OCI-LY7 (cell line): ENCODE measurements around the gene MACF1. TPM values are rescaled to one million over a fixed set of nuclear protein-coding genes. Genes with fewer than 3 reads are reported as not detected.

ENCODE experiments used
- BruUV-seq: library from RNA; stranded (reverse); fragments of 400-500 nt; replicated peaks from 2 replicates; lab custom pipeline; 2021; lab: Mats Ljungman, UMichigan
- CTCF ChIA-PET: fragments of 300-600 bp; sonication (Branson Sonifier 250); formaldehyde crosslinking; loops from one replicate; lab custom pipeline; 2022; ENCODE audit warnings: antibody characterized with exemption; ENCODE audit not compliant: unreplicated experiment; lab: Charles Lee
- POLR2A ChIA-PET: fragments of 300-600 bp; sonication (Branson Sonifier 250); formaldehyde crosslinking; loops from one replicate; lab custom pipeline; 2022; ENCODE audit warnings: antibody characterized with exemption; lab: Charles Lee
- DNase-seq: peaks from one replicate; pipeline ENCODE4 v3.0.0-alpha.2; 2015; ENCODE audit warnings: low spot score
- H2AFZ ChIP-seq: fragments of 200-600 bp; sonication (generic), shearing (Covaris generic); 2 replicates; pipeline ENCODE4 v1.6.1; 2014; ENCODE audit warnings: mild to moderate bottlenecking, antibody characterized with exemption, low read length, moderate library complexity
- H3K27ac ChIP-seq: fragments of 200-600 bp; sonication (generic); 2 replicates; pipeline ENCODE4 v1.5.1; 2014; ENCODE audit warnings: mixed run types, low read depth, mild to moderate bottlenecking, moderate library complexity, low read length, inconsistent platforms; ENCODE audit not compliant: poor library complexity, severe bottlenecking
- H3K36me3 ChIP-seq: fragments of 200-600 bp; sonication (generic); 2 replicates; pipeline ENCODE4 v1.6.1; 2014; ENCODE audit warnings: mild to moderate bottlenecking, antibody characterized with exemption, low read length, moderate library complexity, mixed read lengths; ENCODE audit not compliant: insufficient read depth
- H3K4me1 ChIP-seq: fragments of 200-600 bp; sonication (generic); 2 replicates; pipeline ENCODE4 v1.5.1; 2014; ENCODE audit warnings: mild to moderate bottlenecking, low read length; ENCODE audit not compliant: insufficient read depth, poor library complexity, severe bottlenecking
- H3K4me2 ChIP-seq: fragments of 200-600 bp; sonication (generic); 2 replicates; pipeline ENCODE4 v1.6.1; 2014; ENCODE audit warnings: mild to moderate bottlenecking, low read length
- H3K4me3 ChIP-seq: fragments of 200-600 bp; sonication (generic); 2 replicates; pipeline ENCODE4 v1.5.1; 2014; ENCODE audit warnings: mild to moderate bottlenecking, low read depth, low read length; ENCODE audit not compliant: poor library complexity, severe bottlenecking
- H3K79me2 ChIP-seq: fragments of 200-600 bp; sonication (generic); 2 replicates; pipeline ENCODE4 v1.6.1; 2016; ENCODE audit warnings: low read depth, mild to moderate bottlenecking, low read length, moderate library complexity, mixed read lengths; ENCODE audit not compliant: insufficient read depth
- H3K9me2 ChIP-seq: fragments of 200-600 bp; sonication (generic); 2 replicates; pipeline ENCODE4 v1.6.1; 2016; ENCODE audit warnings: mild to moderate bottlenecking, low read length, mixed read lengths; ENCODE audit not compliant: insufficient read depth
- H3K9me3 ChIP-seq: fragments of 200-600 bp; sonication (generic); 2 replicates; pipeline ENCODE4 v1.6.1; 2014; ENCODE audit warnings: mild to moderate bottlenecking, mixed run types, low read length, mixed read lengths
- H4K20me1 ChIP-seq: fragments of 200-600 bp; sonication (generic); 2 replicates; pipeline ENCODE4 v1.6.1; 2014; ENCODE audit warnings: mild to moderate bottlenecking, antibody characterized with exemption, low read length, moderate library complexity, mixed read lengths; ENCODE audit not compliant: insufficient read depth
- EZH2phosphoT487 ChIP-seq: fragments of 200-600 bp; sonication (generic); IDR thresholded peaks from 2 replicates; pipeline ENCODE4 v1.6.1; 2018; ENCODE audit warnings: low read depth, borderline replicate concordance, mild to moderate bottlenecking, mixed run types, antibody characterized with exemption, low read length, moderate library complexity, mixed read lengths
- intact Hi-C: fragments of 100-400 bp; cut with micrococcal nuclease; formaldehyde crosslinking; loops from one replicate; pipeline ENCODE4 v1.10.0; 2022; ENCODE audit not compliant: unreplicated experiment
- total RNA-seq, 2 experiments: library from RNA; depleted of rRNA in 1 of 2; stranded (reverse); fragments of >200 nt in 1 of 2; shearing (Covaris generic) in 1 of 2; gene quantifications; 2 replicates each; pipeline ENCODE4 v1.2.3, GENCODE V29; 2014 to 2022
- TF ChIP-seq, protein P1 (sequence below): fragments of 200-600 bp; sonication (generic); conservative IDR thresholded peaks from 2 replicates; pipeline ENCODE4 v1.5.1; 2014; ENCODE audit warnings: mild to moderate bottlenecking, antibody characterized with exemption, low read length, moderate library complexity, mixed read lengths

The MACF1 gene
- total RNA-seq, 2 experiments from 2014 or later: 211 to 220 TPM

DNA sequence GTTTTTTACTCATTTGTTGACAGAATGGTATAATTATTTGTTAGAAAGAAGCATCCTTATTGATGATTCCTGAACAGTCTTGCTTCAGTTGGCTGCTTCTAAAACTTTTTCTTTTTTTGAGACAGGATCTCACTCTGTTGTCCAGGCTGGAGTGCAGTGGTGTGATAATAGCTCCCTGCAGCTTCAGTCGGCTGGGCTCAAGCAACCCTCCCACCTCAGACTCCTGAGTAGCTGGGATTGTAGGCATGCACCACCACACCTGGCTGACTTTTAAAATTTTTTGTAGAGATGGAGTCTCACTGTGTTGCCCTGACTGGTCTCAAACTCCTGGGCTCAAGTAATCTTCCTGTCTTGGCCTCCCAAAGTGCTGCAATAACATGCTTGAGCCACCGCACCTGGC, 38.8 kb downstream of the MACF1 start:
- BruUV-seq: no TSS peak
- H3K79me2 ChIP-seq: peaks cover 48% of the 10 kb centered on the region; the same call in 1 of the 2 replicates
- POLR2A ChIA-PET: no interaction called here
- TF ChIP-seq, protein P1, sequence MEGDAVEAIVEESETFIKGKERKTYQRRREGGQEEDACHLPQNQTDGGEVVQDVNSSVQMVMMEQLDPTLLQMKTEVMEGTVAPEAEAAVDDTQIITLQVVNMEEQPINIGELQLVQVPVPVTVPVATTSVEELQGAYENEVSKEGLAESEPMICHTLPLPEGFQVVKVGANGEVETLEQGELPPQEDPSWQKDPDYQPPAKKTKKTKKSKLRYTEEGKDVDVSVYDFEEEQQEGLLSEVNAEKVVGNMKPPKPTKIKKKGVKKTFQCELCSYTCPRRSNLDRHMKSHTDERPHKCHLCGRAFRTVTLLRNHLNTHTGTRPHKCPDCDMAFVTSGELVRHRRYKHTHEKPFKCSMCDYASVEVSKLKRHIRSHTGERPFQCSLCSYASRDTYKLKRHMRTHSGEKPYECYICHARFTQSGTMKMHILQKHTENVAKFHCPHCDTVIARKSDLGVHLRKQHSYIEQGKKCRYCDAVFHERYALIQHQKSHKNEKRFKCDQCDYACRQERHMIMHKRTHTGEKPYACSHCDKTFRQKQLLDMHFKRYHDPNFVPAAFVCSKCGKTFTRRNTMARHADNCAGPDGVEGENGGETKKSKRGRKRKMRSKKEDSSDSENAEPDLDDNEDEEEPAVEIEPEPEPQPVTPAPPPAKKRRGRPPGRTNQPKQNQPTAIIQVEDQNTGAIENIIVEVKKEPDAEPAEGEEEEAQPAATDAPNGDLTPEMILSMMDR: no peak
- TF ChIP-seq EZH2phosphoT487: no peak
- intact Hi-C loops: no loop called here
- H2AFZ ChIP-seq: no peak overlapping the region
- H3K9me3 ChIP-seq: no peaks in the 10 kb centered on the region
- no peak overlapping the region for H3K27ac ChIP-seq
- peaks cover 13% of the 10 kb centered on the region for H3K4me1 ChIP-seq
- CTCF ChIA-PET: no interaction called here
- no peak overlapping the region for H3K4me2 ChIP-seq
- no peaks in the 10 kb centered on the region for H4K20me1 ChIP-seq
- no peak for DNase-seq
- no peaks in the 10 kb centered on the region for H3K9me2 ChIP-seq
- H3K4me3 ChIP-seq: no peak overlapping the region
- H3K36me3 ChIP-seq: peaks cover 83% of the 10 kb centered on the region

DNA sequence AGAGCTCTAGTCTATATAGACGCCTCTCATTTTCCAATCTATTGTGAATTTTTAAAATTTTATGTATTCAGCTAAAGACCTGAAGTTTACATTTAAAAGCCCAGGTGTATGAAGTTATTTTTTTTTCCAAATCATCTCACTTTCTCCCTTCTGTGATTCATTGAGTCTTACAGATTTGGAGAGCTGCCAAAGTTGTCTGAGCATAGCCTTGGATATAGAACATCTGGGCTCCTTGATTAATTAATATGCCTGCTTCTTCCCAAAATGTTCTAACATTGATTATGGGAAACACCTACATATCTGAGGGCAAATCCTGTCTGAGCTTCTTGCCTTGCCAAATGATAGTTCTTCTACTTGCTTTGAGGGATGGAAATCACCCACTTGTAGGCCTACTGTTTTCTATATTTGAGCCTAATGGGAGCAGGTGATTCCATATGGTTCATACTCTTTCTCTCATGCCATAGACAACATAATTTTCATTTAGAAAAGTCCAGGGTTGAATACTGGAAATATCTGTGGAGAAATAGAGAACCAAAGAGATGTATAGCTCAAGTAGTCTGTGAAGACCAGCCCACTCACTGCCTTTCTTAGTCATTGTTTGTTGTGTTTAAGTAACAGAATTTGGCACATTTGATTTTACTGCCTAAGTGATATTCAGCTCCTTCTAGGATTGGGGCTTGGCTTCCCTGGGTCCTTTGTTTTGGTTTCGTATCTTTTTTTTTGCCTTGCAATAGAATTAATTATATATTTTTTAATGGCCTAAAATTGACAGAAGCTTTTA, 46.2 kb downstream of the MACF1 start:
- Histone ChIP-seq H3K79me2 (peaks cover 38% of the 10 kb centered on the region; the same call in 1 of the 2 replicates), H3K27ac (no peak overlapping the region), H3K4me1 (no peaks in the 10 kb centered on the region), H3K36me3 (peaks cover 94% of the 10 kb centered on the region), H3K9me2 (no peaks in the 10 kb centered on the region), H2AFZ (no peak overlapping the region), H3K4me3 (no peak overlapping the region), H3K4me2 (no peak overlapping the region), H4K20me1 (no peaks in the 10 kb centered on the region), H3K9me3 (no peaks in the 10 kb centered on the region)
- intact Hi-C loops: no loop called here
- CTCF ChIA-PET: no interaction called here
- TF ChIP-seq, protein P1: no peak
- TF ChIP-seq EZH2phosphoT487: no peak
- no peak for DNase-seq
- no TSS peak for BruUV-seq
- POLR2A ChIA-PET: interaction anchor here (0.6 to 1.2 kb wide), 4 partner anchors 9 to 120 kb away, joined by 3 to 5 read pairs (median 4); no protein-coding TSS in a partner anchor

DNA sequence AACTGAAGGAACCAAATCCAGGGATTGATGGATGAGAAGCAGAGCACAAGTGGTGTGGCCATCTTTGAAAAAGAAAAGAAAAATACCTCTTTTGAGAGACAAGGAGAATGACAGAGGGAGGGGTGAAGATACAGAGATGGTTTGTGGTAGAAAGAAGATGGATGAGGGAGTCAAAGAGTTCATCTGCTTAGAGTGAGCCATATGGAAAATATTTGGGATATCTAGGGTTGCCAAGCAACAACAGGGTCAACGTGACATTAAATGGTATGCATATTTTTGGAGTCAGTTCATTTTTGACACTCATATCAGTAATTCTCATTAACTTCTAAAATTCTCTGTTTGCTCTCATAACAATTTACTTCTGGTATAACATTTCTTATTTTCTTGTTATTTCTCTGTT, 50.7 kb downstream of the MACF1 start:
- H3K9me3 ChIP-seq: no peaks in the 10 kb centered on the region
- ChIA-PET CTCF (no interaction called here), POLR2A (interaction anchor here (1.1 kb wide), 1 partner anchor 13 kb away, joined by 5 read pairs; no protein-coding TSS in a partner anchor)
- no peak overlapping the region for H2AFZ ChIP-seq
- peaks cover 10% of the 10 kb centered on the region for H3K4me1 ChIP-seq
- H3K9me2 ChIP-seq: no peaks in the 10 kb centered on the region
- H3K27ac ChIP-seq: no peak overlapping the region
- peaks cover 3% of the 10 kb centered on the region; the same call in 1 of the 2 replicates for H3K79me2 ChIP-seq
- no peak for DNase-seq
- intact Hi-C loops: no loop called here
- no peak overlapping the region for H3K4me2 ChIP-seq
- no TSS peak for BruUV-seq
- TF ChIP-seq, protein P1: no peak
- no peak for TF ChIP-seq EZH2phosphoT487
- peaks cover 98% of the 10 kb centered on the region for H3K36me3 ChIP-seq
- H4K20me1 ChIP-seq: no peaks in the 10 kb centered on the region
- H3K4me3 ChIP-seq: no peak overlapping the region
